CD14-positive monocyte (primary cell): ENCODE data around the gene SCRN2. TPM values are rescaled to one million over a fixed set of nuclear protein-coding genes. Genes with fewer than 3 reads are reported as not detected.

Experiments used
- DNase-seq, 3 donors: peaks; one replicate each; pipeline ENCODE4 v3.0.0-alpha.2; 2011 to 2022
- H2AFZ ChIP-seq: 2 replicates; pipeline ENCODE4 v1.6.0; 2012; ENCODE audit warnings: mild to moderate bottlenecking, low read depth, low read length, inconsistent platforms; ENCODE audit not compliant: insufficient read depth, poor library complexity, severe bottlenecking
- H3K27ac ChIP-seq, 2 donors: 1 replicate in 1 of 2; 2 replicates in 1 of 2; pipeline ENCODE4 v1.5.1; 2012 to 2013; ENCODE audit warnings: low read length in 2 of 2, control low read depth in 1 of 2, inconsistent platforms in 1 of 2, low read depth in 1 of 2, mild to moderate bottlenecking in 1 of 2
- H3K27me3 ChIP-seq, 2 donors: one replicate each; pipeline versions ENCODE4 v1.6.0 to v1.6.1; 2011 to 2013; ENCODE audit warnings: low read length in 2 of 2; ENCODE audit not compliant: control insufficient read depth in 2 of 2, insufficient read depth in 2 of 2
- H3K36me3 ChIP-seq, 2 donors: replicated peaks in 1 of 2; 1 replicate in 1 of 2; 2 replicates in 1 of 2; pipeline versions ENCODE4 v1.5.1 to v1.6.1; 2012 to 2013; ENCODE audit warnings: low read length in 2 of 2, control low read depth in 1 of 2, inconsistent platforms in 1 of 2, mild to moderate bottlenecking in 1 of 2; ENCODE audit not compliant: insufficient read depth in 2 of 2, control insufficient read depth in 1 of 2
- H3K4me1 ChIP-seq, 2 donors: 1 replicate in 1 of 2; 2 replicates in 1 of 2; pipeline versions ENCODE4 v1.5.1 to v1.6.1; 2012 to 2013; ENCODE audit warnings: low read length in 2 of 2, control low read depth in 1 of 2, inconsistent platforms in 1 of 2, mild to moderate bottlenecking in 1 of 2, moderate library complexity in 1 of 2; ENCODE audit not compliant: insufficient read depth in 2 of 2, control insufficient read depth in 1 of 2
- H3K4me2 ChIP-seq: replicated peaks from 2 replicates; pipeline ENCODE3; 2012; ENCODE audit warnings: low read length, moderate library complexity, mild to moderate bottlenecking; ENCODE audit not compliant: poor library complexity, severe bottlenecking; ENCODE audit errors: extremely low read depth
- H3K4me3 ChIP-seq, 3 experiments: fragments of 200-600 bp in 1 of 3; sonication (generic) in 1 of 3; replicated peaks in 1 of 3; 1 replicate in 2 of 3; 2 replicates in 1 of 3; pipeline ENCODE4 v1.5.1; 2011 to 2013; ENCODE audit warnings: low read length in 3 of 3, mild to moderate bottlenecking in 3 of 3, control low read depth in 2 of 3, low read depth in 2 of 3, inconsistent platforms in 1 of 3, moderate library complexity in 1 of 3
- H3K79me2 ChIP-seq: 2 replicates; pipeline ENCODE4 v1.6.0; 2012; ENCODE audit warnings: mild to moderate bottlenecking, control low read depth, inconsistent platforms, low read length, moderate library complexity; ENCODE audit not compliant: insufficient read depth
- H3K9ac ChIP-seq: 2 replicates; pipeline ENCODE4 v1.6.0; 2017; ENCODE audit warnings: low read length, mild to moderate bottlenecking; ENCODE audit not compliant: insufficient read depth, poor library complexity, severe bottlenecking
- H3K9me3 ChIP-seq, 2 donors: replicated peaks in 1 of 2; 1 replicate in 1 of 2; 2 replicates in 1 of 2; pipeline versions ENCODE4 v1.5.1 to v1.6.1; 2012 to 2013; ENCODE audit warnings: low read length in 2 of 2, control low read depth in 1 of 2; ENCODE audit not compliant: control insufficient read depth in 1 of 2, insufficient read depth in 1 of 2
- H4K20me1 ChIP-seq: 2 replicates; pipeline ENCODE4 v1.6.0; 2012; ENCODE audit warnings: mild to moderate bottlenecking, low read length, control low read depth, moderate library complexity; ENCODE audit not compliant: insufficient read depth
- H3K27ac Mint-ChIP-seq, 7 donors: one replicate each; pipeline ENCODE4 v1.8.0; 2020; ENCODE audit warnings: mild to moderate bottlenecking in 7 of 7, mixed read lengths in 7 of 7, moderate library complexity in 6 of 7, inconsistent platforms in 2 of 7
- H3K27me3 Mint-ChIP-seq, 3 donors: one replicate each; pipeline ENCODE4 v1.8.0; 2021 to 2022; ENCODE audit warnings: low read depth in 3 of 3, mild to moderate bottlenecking in 3 of 3, mixed read lengths in 3 of 3, moderate library complexity in 3 of 3, inconsistent platforms in 1 of 3
- H3K36me3 Mint-ChIP-seq, 2 donors: one replicate each; pipeline ENCODE4 v1.8.0; 2020; ENCODE audit warnings: mixed read lengths in 2 of 2, inconsistent platforms in 1 of 2, mild to moderate bottlenecking in 1 of 2
- H3K4me1 Mint-ChIP-seq: one replicate; pipeline ENCODE4 v1.8.0; 2020; ENCODE audit warnings: mild to moderate bottlenecking, mixed read lengths
- H3K4me3 Mint-ChIP-seq, 2 donors: one replicate each; pipeline ENCODE4 v1.8.0; 2020; ENCODE audit warnings: mild to moderate bottlenecking in 2 of 2, mixed read lengths in 2 of 2, moderate library complexity in 1 of 2
- H3K9me3 Mint-ChIP-seq, 7 donors: one replicate each; pipeline ENCODE4 v1.8.0; 2020 to 2022; ENCODE audit warnings: mixed read lengths in 7 of 7, mild to moderate bottlenecking in 6 of 7, moderate library complexity in 6 of 7, inconsistent platforms in 2 of 7
- WGBS: methylation state at CpG from one replicate; pipeline ENCODE4 v1.1.5; 2013; ENCODE audit warnings: missing lambda C conversion rate; ENCODE audit not compliant: insufficient coverage; 5-methylcytosine and 5-hydroxymethylcytosine counted together
- intact Hi-C, 2 donors: fragments of 100-400 bp; cut with micrococcal nuclease; formaldehyde crosslinking; loops; one replicate each; pipeline versions ENCODE4 v1.15.0 to v1.15.1; 2023
- polyA plus RNA-seq, 3 donors: library from polyadenylated mRNA; depleted of rRNA in 1 of 3; unstranded in 2 of 3; stranded (reverse) in 1 of 3; fragments of 300-500 nt in 2 of 3; fragments of >200 nt in 1 of 3; fragmentation: Illumina TruSeq in 2 of 3; gene quantifications; 1 replicate in 2 of 3; 2 replicates in 1 of 3; pipeline ENCODE4 v1.2.3, GENCODE V29; 2012 to 2021
- TF ChIP-seq, protein P1 (sequence below): fragments of 200-600 bp; IDR thresholded peaks from one replicate; pipeline ENCODE4 v1.8.0; 2022; ENCODE audit warnings: antibody characterized with exemption, mild to moderate bottlenecking

The SCRN2 gene
- polyA plus RNA-seq, 3 donors = 13.2 to 45.1 (median 14.5) TPM

DNA sequence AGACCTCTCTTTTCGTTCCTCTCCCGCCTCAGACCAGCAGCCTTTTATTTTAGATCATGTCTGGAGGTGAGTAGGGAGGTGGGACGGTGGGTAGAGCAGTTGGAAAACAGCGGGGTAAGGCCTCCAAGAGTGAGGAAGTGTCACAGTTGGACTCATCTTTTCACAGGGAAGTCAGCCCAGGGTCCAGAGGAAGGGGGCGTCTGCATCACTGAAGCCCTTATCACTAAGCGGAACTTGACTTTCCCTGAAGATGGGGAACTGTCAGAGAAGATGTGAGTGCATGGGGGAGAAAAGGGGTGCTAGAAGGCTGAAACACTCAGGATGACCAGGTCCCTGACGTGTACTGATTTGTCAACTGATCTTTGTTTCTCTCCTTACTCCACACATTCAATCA is 9.1 kb downstream of the SCRN2 start:
- TF ChIP-seq, protein P1, sequence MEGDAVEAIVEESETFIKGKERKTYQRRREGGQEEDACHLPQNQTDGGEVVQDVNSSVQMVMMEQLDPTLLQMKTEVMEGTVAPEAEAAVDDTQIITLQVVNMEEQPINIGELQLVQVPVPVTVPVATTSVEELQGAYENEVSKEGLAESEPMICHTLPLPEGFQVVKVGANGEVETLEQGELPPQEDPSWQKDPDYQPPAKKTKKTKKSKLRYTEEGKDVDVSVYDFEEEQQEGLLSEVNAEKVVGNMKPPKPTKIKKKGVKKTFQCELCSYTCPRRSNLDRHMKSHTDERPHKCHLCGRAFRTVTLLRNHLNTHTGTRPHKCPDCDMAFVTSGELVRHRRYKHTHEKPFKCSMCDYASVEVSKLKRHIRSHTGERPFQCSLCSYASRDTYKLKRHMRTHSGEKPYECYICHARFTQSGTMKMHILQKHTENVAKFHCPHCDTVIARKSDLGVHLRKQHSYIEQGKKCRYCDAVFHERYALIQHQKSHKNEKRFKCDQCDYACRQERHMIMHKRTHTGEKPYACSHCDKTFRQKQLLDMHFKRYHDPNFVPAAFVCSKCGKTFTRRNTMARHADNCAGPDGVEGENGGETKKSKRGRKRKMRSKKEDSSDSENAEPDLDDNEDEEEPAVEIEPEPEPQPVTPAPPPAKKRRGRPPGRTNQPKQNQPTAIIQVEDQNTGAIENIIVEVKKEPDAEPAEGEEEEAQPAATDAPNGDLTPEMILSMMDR = no peak
- WGBS = 8% methylated on average over 2 of the region's 7 CpGs

DNA sequence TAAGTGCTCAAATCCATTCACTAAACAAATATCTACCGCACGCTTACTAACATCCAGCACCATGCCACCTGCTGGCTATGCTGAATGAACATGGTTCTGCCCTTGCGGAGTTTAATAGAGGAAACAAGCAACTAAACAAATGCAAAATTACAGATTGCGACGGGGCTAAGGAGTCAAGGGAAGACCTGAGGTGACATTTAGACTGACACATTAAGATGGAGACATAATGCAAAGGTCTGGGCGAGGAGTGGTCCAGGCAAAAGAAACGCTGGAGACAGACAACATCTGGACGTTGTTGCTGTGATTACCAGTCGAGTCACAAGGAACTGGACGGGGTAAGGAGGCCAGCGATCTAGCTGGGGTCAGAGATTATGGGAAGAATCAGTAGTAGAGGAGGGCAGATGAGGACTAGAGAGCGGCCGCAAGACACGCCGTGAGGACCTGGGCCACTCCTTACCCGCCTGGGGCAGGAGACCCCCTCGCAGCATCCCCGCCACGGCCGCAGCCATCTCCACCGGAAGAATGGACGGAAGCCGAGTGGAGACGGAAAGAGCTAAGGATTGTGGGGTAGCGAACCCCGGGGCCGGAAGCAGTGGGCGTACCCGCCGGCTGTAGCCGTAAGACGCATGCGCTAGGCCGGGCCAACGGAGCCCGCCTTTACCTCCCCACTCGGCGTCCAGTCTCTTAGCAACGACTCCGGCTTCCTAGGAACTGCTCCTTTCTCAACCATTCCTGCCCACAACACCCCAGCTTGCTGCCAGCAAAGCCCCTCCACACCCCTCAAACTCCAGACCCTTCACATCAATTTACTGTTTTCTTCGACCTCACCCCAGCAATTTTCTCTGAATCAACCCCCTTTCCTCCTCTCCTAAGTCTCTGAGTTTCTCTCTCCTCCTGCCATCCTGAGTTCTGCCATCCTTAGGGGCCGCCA is 9.8 kb downstream of the SCRN2 start, which contains the start of the genes LRRC46 and MRPL10:
LRRC46 (plus strand) TSS at position 668 of the 931 bp plus-strand sequence. CDS start 320 bp downstream, outside the sequence.
MRPL10 (minus strand) TSS at position 539 of the 931 bp plus-strand sequence; CDS start at position 509, 30 bp downstream.
- H3K4me2 ChIP-seq = peak within 1 kb of the TSS; percentile 89
- peaks cover 21% of the 10 kb centered on the region for H3K79me2 ChIP-seq
- peaks cover 0 to 1% (median 0%) of the 10 kb centered on the region in 7 donors for H3K9me3 Mint-ChIP-seq
- H3K4me3 ChIP-seq = peak within 1 kb of the TSS; percentile 88 to 93 (median 91)
- H3K4me1 Mint-ChIP-seq = peaks cover 46% of the 10 kb centered on the region
- intact Hi-C loops = no loop called here
- peak within 1 kb of the TSS; percentile 77 to 85 for H3K27ac ChIP-seq
- WGBS = 0% methylated on average over 38 of the region's 42 CpGs
- TF ChIP-seq, protein P1 = peak; percentile 20
- H2AFZ ChIP-seq = peak within 1 kb of the TSS; percentile 93
- no peaks in the 10 kb centered on the region for H3K27me3 ChIP-seq
- peak within 1 kb of the TSS; percentile 94 for H3K4me3 Mint-ChIP-seq
- no peaks in the 10 kb centered on the region for H3K27me3 Mint-ChIP-seq
- peaks cover 28 to 43% of the 10 kb centered on the region in 2 donors for H3K36me3 Mint-ChIP-seq
- H4K20me1 ChIP-seq = no peaks in the 10 kb centered on the region
- H3K27ac Mint-ChIP-seq = peak within 1 kb of the TSS; percentile 92 to 99 (median 97)
- peaks cover 29 to 42% of the 10 kb centered on the region in 2 donors for H3K4me1 ChIP-seq
- peak; percentile 84 to 90 (median 86) for DNase-seq
- peak within 1 kb of the TSS; percentile 76 for H3K9ac ChIP-seq
- H3K36me3 ChIP-seq = peaks cover 26% of the 10 kb centered on the region in 2 donors
- no peaks in the 10 kb centered on the region for H3K9me3 ChIP-seq

More for the DNA sequence above, 9.1 kb downstream of the SCRN2 start:
- H3K4me1 Mint-ChIP-seq = peaks cover 46% of the 10 kb centered on the region
- Histone ChIP-seq H3K79me2 (peaks cover 21% of the 10 kb centered on the region), H3K27me3 (no peaks in the 10 kb centered on the region), H2AFZ (peak overlapping the region; percentile 93), H3K36me3 (peaks cover 20 to 21% of the 10 kb centered on the region in 2 donors), H3K4me3 (peak overlapping the region; percentile 88 to 93 (median 91)), H4K20me1 (no peaks in the 10 kb centered on the region), H3K9me3 (no peaks in the 10 kb centered on the region), H3K27ac (peak overlapping the region; percentile 77 to 85), H3K4me1 (peaks cover 29 to 42% of the 10 kb centered on the region in 2 donors), H3K4me2 (peak overlapping the region; percentile 89), H3K9ac (peak overlapping the region; percentile 76)
- intact Hi-C loops = no loop called here
- peak overlapping the region; percentile 92 to 99 (median 97) for H3K27ac Mint-ChIP-seq
- H3K36me3 Mint-ChIP-seq = peaks cover 22 to 37% of the 10 kb centered on the region in 2 donors
- peak; percentile 68 to 83 (median 78) for DNase-seq
- peak overlapping the region; percentile 94 for H3K4me3 Mint-ChIP-seq
- peaks cover 0 to 1% (median 0%) of the 10 kb centered on the region in 7 donors for H3K9me3 Mint-ChIP-seq
- H3K27me3 Mint-ChIP-seq = no peaks in the 10 kb centered on the region
